K562 (cell line): ENCODE results near the gene MYOM1. TPM values are rescaled to one million over a fixed set of nuclear protein-coding genes. Genes with fewer than 3 reads are reported as not detected.

Experiments
- CBX3 ChIP-seq, 2 experiments: IDR thresholded peaks; 1 replicate in 1 of 2; 2 replicates in 1 of 2; pipeline ENCODE4 v1.6.1; 2012; ENCODE audit warnings: inconsistent platforms in 2 of 2, low read length in 2 of 2, borderline replicate concordance in 1 of 2, control low read depth in 1 of 2
- CC2D1A ChIP-seq: fragments of 450-650 bp; IDR thresholded peaks from 2 replicates; pipeline ENCODE4 v1.6.1; 2017; ENCODE audit warnings: mild to moderate bottlenecking
- CGGBP1 ChIP-seq: fragments of 250-450 bp; sonication (Bioruptor Pico); IDR thresholded peaks from 2 replicates; pipeline ENCODE4 v1.9.0; 2021; ENCODE audit warnings: mild to moderate bottlenecking
- CHAMP1 ChIP-seq: fragments of 450-650 bp; IDR thresholded peaks from 2 replicates; pipeline ENCODE4 v1.6.1; 2016; ENCODE audit warnings: mild to moderate bottlenecking
- CTCF ChIP-seq, 3 experiments: IDR thresholded peaks in 2 of 3; conservative IDR thresholded peaks in 1 of 3; 2 replicates each; pipeline ENCODE4 v1.5.1; 2011 to 2012; ENCODE audit warnings: low read length in 3 of 3, mild to moderate bottlenecking in 3 of 3, control low read depth in 2 of 3, improper control_type of control experiment in 1 of 3, inconsistent platforms in 1 of 3, low read depth in 1 of 3, mixed read lengths in 1 of 3, moderate library complexity in 1 of 3; ENCODE audit not compliant: insufficient read depth in 2 of 3
- HDAC3 ChIP-seq: fragments of 450-650 bp; IDR thresholded peaks from 2 replicates; pipeline ENCODE4 v1.6.1; 2018; ENCODE audit warnings: borderline replicate concordance, mild to moderate bottlenecking, moderate library complexity; ENCODE audit not compliant: partially characterized antibody
- HDAC8 ChIP-seq: fragments of 450-650 bp; IDR thresholded peaks from 2 replicates; pipeline ENCODE4 v1.6.1; 2016; ENCODE audit warnings: mild to moderate bottlenecking, missing genetic modification characterization, moderate library complexity, missing compliant biosample characterization
- MCM2 ChIP-seq: fragments of 450-650 bp; IDR thresholded peaks from 2 replicates; pipeline ENCODE4 v1.6.1; 2017; ENCODE audit warnings: low read depth, mild to moderate bottlenecking
- NFE2L1 ChIP-seq: fragments of 450-650 bp; IDR thresholded peaks from 2 replicates; pipeline ENCODE4 v1.6.1; 2016; ENCODE audit warnings: missing genetic modification characterization, low read depth, mild to moderate bottlenecking, missing compliant biosample characterization, moderate library complexity, borderline replicate concordance
- NR3C1 ChIP-seq: sonication (generic); formaldehyde crosslinking; IDR thresholded peaks from 2 replicates; pipeline ENCODE4 v1.8.1; 2022; ENCODE audit warnings: missing genetic modification reagents
- RAD21 ChIP-seq, 2 experiments: fragments of 250-450 bp in 1 of 2; fragments of 450-650 bp in 1 of 2; sonication (Bioruptor Pico) in 1 of 2; formaldehyde crosslinking in 1 of 2; IDR thresholded peaks in 1 of 2; conservative IDR thresholded peaks in 1 of 2; 2 replicates each; pipeline versions ENCODE4 v1.4.0 to v1.8.0; 2020 to 2022; ENCODE audit warnings: mild to moderate bottlenecking in 2 of 2, moderate library complexity in 1 of 2
- SMC3 ChIP-seq: conservative IDR thresholded peaks from 2 replicates; pipeline ENCODE4 v1.6.1; 2011; ENCODE audit warnings: low read depth, low read length, improper control_type of control experiment; ENCODE audit not compliant: insufficient read depth
- TEAD4 ChIP-seq, 2 experiments: sonication (generic) in 1 of 2; formaldehyde crosslinking in 1 of 2; IDR thresholded peaks; 2 replicates each; pipeline versions ENCODE4 v1.6.1 to v1.8.0; 2012 to 2022; ENCODE audit warnings: borderline replicate concordance in 1 of 2, inconsistent platforms in 1 of 2, low read length in 1 of 2, mild to moderate bottlenecking in 1 of 2, missing genetic modification reagents in 1 of 2
- TGIF2 ChIP-seq: sonication (generic); formaldehyde crosslinking; IDR thresholded peaks from 2 replicates; pipeline ENCODE4 v1.8.1; 2022; ENCODE audit warnings: mild to moderate bottlenecking, missing genetic modification reagents, moderate library complexity
- ZNF395 ChIP-seq: fragments of 200-800 bp; sonication (Bioruptor generic); IDR thresholded peaks from 2 replicates; pipeline ENCODE4 v1.6.1; 2017; ENCODE audit warnings: missing genetic modification characterization, missing compliant biosample characterization
- polyA plus RNA-seq, 8 experiments: library from polyadenylated mRNA; depleted of rRNA in 4 of 8; stranded (reverse) in 5 of 8; unstranded in 3 of 8; fragments of >200 nt; fragmentation: Nextera tagmentation in 2 of 8; fragmentation: Illumina TruSeq in 1 of 8; extraction: Ambion mirVana in 2 of 8; extraction: Trizol in 1 of 8; gene quantifications; 2 replicates each; pipeline versions ENCODE4 v1.2.1 to v1.2.3, GENCODE V29; 2011 to 2014; ENCODE audit warnings: inconsistent platforms in 1 of 8, missing spikeins in 1 of 8
- total RNA-seq, 7 experiments: library from RNA; depleted of rRNA in 6 of 7; stranded (reverse); fragments of >200 nt in 6 of 7; fragmentation: Illumina TruSeq in 2 of 7; extraction: Trizol in 2 of 7; gene quantifications; 2 replicates each; pipeline versions ENCODE4 v1.2.1 to v1.2.3, GENCODE V29; 2011 to 2021; ENCODE audit warnings: low replicate concordance in 1 of 7

Gene MYOM1
- total and polyA plus RNA-seq, 9 of the 15 experiments (the other 6 are each of a cell fraction or from before 2014, with no cell fraction given), result 0.01 to 0.62 (median 0.25) TPM

- TF ChIP-seq SMC3 (peak; percentile 56), ZNF395 (no peak), TGIF2 (CRISPR knock-in tag) (no peak), RAD21 (CRISPR knock-in tag; conservative IDR thresholded peaks at IDR 0.05 in 1 of 2, IDR thresholded peaks at IDR 0.05 in 1 of 2) (peak; percentile 64 to 82), CTCF (IDR thresholded peaks at IDR 0.05 in 2 of 3, conservative IDR thresholded peaks at IDR 0.05 in 1 of 3; ENCODE audit: insufficient read depth in 2 of 3, low read depth in 1 of 3, low read length in 3 of 3) (peak; percentile 70 to 87 (median 70); a peak in 5 of 6 replicates), TEAD4 (IDR thresholded peaks at IDR 0.05; ENCODE audit: low read length) (peak; percentile 25; the same call in 1 of the 2 replicates), TEAD4 (CRISPR knock-in tag; IDR thresholded peaks at IDR 0.05; ENCODE audit: borderline replicate concordance) (no peak), CGGBP1 (CRISPR knock-in tag) (no peak), CHAMP1 (peak; percentile 57; the same call in 1 of the 2 replicates), CBX3 (IDR thresholded peaks at IDR 0.05; ENCODE audit: borderline replicate concordance in 1 of 2, low read length in 2 of 2) (0 out of 3 replicates have a peak, but pooled peaks of 1 of the 2 experiments have one; percentile 17), CC2D1A (0 out of 2 replicates have a peak, but pooled peaks have one; percentile 22), HDAC3 (peak; percentile 32), HDAC8 (tag) (no peak), MCM2 (no peak), NR3C1 (CRISPR knock-in tag) (no peak), NFE2L1 (tag) (no peak)
Observed at GRCh38 chr18:3151399-3152264, 68.1 kb downstream of the MYOM1 start (continued).
